HG03064 (cell line): Measurements from ENCODE around the gene GAN.
"Not testable (repeated sequence)": the region's sequence is repeated elsewhere in the genome, so short reads cannot be mapped to it uniquely, and the experiment has no call there.

Experiments used
- ATAC-seq: cut with Tn5 transposase; IDR thresholded peaks from one replicate; pipeline ENCODE4 v1.9.1; 2021; ENCODE audit warnings: low read depth; ENCODE audit not compliant: unreplicated experiment

Gene GAN

DNA sequence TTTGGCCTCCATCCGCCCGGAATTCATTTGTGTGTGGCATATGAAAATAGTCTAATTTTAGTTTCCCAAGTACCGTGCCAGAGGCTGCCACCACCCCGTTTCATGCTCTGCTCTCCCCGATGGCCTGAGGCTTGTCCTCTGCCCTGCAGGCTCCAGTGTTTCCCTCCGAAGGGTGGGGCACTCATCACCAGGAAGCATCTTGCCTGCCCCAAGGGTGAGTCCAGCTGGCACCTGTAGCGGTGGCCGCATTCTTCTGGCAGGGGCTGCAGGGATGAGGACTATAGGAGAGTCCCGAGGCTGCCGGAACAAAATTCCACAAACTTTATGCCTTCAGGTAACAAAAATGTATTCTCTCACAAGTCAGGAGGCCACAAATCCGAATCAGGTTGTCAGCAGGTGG lies 106.8 kb downstream of the GAN start:
- no peak for ATAC-seq

DNA sequence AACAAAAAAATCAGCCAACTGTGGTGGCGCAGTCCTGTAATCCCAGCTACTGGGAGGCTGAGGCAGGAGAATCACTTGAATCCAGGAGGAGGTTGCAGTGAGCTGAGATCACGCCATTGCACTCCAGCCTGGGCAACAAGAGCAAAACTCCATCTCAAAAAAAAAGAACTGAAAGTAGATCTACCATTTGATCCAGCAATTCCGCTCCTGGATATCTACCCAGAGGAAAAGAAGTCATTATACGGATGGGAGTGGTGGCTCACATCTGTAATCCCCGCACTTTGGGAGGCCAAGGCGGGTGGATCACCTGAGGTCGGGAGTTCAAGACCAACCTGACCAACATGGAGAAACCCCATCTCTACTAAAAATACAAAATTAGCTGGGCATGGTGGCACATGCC lies 107.4 kb downstream of the GAN start:
- ATAC-seq, result not testable (repeated sequence)

DNA sequence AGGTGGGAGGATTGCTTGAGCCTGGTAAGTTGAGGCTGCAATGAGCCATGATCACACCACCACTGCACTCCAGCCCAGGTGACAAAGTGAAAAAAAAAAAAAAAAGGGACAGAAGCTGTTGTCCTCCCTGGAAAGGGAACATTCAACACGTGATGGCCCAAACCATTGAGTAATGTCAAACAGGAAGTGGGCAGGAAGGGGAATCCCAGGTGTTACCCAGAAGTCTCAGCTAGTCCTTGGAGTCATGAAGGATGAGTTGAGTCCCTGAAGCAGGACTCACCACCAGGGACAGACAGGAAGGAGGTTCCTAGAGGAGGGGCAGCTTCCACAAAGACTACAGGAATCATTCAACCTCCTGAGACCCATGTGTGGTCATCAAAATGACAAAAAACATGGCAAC lies 110.0 kb downstream of the GAN start:
- no peak for ATAC-seq

DNA sequence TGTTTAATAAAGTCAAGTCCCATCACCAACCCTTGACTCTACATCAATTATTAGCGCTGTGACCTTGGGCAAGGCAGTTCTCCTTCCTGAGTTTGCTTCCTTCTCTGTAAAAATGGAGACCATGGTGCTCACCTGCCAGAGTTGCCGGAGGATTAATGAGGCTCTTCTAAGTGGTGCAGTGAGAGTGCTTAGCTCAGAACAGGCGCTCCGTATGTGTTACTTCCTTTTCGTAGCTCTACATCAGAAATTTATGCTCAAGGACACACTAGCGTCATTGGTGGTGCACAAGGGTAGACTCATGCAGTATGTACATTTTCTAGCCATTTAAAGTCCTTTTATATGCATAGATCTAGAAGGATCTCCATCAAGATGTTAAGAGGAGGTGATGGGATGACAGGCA lies 112.5 kb downstream of the GAN start:
- ATAC-seq, result no peak

DNA sequence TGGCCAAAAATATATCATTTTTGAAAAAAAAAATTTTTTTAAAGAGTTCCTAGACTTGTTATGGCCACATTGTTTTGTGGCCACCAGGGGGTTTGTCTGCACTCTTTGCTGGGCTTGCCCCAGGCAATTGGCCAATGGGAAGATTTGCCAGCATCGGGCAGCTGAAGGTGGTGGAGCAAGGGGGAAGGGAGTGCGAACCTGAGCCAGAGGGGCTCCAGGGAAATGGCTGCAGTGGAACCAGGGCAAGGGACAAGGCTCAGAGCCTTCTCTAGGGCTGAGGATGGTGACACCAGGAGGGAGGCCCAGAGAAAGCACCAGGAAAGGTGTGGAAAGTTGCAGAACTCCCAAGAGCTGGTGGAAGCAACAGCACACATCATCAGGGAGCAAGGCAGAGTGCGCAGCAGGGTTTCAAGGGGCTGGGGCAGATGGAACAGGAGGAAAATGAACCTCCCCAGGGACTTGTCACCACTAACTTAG lies 114.3 kb downstream of the GAN start:
- no peak for ATAC-seq

DNA sequence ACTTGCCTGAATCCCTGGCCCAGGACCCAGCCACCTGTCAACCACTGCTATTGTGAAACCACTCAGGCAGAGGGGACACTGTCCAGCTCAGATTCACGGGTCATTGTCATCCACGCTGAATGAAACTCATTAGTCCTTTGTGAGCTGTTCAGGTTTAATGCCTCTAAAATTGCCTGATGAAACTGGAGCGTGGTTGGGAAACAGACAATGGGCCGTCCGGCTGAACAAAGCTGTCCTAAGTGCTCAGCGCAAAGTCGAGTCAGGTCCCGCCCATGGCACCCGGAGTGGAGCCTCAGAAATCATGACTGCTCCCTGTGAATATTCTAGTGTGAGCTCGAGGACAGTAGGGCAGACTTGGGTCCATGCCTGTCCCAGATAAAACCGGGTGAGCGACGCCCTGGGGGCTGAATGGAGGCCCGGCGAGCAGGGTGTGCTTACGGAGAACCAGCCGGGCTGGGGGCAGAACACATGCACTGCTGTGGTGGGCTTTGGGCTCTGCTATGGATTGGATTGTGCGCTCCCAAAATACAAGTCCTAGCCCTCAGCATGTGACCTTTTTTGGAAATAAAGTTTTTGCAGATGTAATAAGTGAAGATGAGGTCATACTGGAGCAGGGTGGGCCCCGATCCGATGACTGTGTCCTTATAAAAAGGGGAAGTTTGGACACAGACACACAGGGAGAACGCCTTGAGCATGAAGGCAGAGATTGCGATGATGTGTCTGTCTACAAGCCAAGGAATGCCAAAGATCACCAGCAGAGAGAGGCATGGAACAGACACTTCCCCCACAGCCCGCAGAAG lies 117.0 kb downstream of the GAN start:
- ATAC-seq, result peak; percentile 55

DNA sequence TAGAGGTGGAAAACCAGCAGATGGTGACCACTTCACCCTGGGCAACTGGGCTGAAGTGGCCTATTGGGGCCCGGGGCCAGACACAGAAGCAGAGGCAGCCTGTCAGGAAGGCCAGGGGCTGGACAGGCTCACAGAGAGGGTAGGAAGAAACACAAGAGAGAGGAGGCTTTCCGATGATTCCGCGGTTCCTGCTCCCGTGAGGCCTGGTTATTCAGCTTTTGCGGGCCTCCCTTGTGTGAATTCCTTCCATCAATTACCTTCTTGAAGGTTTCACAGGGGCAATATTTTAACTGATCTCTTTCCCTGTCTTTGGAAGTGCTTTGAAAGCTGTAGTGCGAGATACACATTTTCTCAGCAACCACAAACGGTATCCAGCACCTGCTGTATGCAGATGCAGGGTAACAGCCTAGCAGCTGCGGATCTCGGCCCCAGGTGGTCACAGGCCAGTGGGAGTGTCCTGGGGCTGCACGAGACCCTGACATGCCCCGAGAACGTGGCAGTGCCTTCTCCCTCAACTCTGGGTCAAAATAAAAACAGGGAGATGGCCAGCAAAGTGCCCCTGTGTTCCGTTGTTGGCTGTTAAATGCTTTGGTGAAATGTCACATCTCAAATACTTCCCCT lies 118.3 kb downstream of the GAN start:
- ATAC-seq, result no peak

DNA sequence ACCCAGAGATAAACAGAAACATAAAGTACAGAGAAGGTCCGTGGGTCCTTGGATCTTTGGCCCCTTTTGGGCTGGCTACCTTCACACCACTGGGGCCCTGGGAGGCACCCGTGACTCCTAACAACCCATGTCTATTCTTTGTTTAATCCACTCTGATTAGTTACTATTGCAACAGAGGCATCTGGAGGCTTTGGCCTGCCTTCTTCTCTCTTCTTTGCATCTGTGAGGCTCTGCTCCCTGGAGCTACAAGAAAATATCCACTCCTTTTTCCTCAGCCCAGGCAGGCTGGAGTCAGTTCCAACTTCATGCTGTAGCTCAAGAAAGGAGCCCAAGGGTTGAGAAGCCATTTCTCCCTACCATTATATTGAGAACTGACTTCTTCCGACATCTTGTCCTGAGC lies 120.3 kb downstream of the GAN start:
- ATAC-seq, result no peak

DNA sequence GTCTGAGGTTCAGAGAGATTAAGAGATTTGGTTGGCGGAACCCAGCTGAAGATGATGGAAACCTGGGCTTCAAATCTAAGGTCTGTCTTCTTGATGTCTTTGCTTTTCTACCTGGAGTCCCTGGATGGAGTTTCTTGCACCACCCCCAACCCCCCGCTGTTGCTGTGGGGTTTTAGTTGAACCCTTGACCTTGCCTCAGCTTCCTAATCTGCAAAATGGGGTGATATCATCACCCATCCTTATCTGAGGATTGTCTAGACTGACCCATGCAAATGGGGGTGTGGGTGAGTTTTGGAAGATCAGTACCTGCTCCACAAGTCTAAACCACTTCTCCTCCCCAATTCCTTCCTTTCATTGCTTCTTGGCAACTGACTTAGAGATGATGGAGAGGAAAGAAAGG lies 120.8 kb downstream of the GAN start:
- no peak for ATAC-seq

DNA sequence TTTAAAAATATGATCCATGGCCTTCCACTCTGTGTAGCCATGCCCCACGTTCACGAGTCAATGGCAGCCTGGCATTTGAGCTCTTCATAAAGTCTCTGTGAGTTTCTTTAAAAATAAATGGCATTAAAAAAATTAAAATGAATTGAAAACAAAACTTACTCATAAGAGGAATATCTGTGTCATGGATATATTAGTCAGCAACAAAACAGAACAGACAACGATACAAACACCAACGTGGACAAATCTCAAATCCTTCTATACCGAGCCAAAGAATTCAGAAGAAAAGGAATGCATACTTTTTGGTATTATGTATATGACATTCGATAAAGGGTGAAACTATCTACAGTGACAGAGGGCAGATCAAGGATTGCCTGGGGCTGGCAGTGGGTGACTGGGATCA lies 121.6 kb downstream of the GAN start:
- ATAC-seq, result no peak

DNA sequence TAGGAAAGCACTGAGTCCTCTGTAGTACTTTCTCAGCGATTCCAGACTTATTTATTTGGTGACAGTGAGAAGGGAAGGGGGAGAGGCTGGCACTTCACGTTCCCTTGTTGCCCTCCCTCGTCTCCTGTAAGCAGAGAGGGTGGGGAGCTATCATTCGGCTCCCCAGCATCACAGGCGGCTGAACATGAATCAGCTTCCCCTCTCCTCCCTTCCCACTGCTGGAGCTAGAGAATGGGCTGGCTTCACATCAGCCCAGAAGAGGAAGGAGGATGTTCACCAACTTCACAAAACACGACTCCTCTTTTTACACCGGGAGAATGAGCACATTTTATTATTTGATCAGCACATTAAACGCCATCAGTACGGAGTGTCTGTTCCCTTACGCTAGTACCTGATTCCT lies 123.1 kb downstream of the GAN start:
- no peak for ATAC-seq
